CD14-positive monocyte (primary cell): Measurements from ENCODE around the gene TMEM30A. TPM values are rescaled to one million over a fixed set of nuclear protein-coding genes. Genes with fewer than 3 reads are reported as not detected.

Experiments used
- DNase-seq, 3 donors: peaks; one replicate each; pipeline ENCODE4 v3.0.0-alpha.2; 2011 to 2022
- H2AFZ ChIP-seq: 2 replicates; pipeline ENCODE4 v1.6.0; 2012; ENCODE audit warnings: mild to moderate bottlenecking, low read depth, low read length, inconsistent platforms; ENCODE audit not compliant: insufficient read depth, poor library complexity, severe bottlenecking
- H3K27ac ChIP-seq, 2 donors: 1 replicate in 1 of 2; 2 replicates in 1 of 2; pipeline ENCODE4 v1.5.1; 2012 to 2013; ENCODE audit warnings: low read length in 2 of 2, control low read depth in 1 of 2, inconsistent platforms in 1 of 2, low read depth in 1 of 2, mild to moderate bottlenecking in 1 of 2
- H3K27me3 ChIP-seq, 2 donors: one replicate each; pipeline versions ENCODE4 v1.6.0 to v1.6.1; 2011 to 2013; ENCODE audit warnings: low read length in 2 of 2; ENCODE audit not compliant: control insufficient read depth in 2 of 2, insufficient read depth in 2 of 2
- H3K36me3 ChIP-seq, 2 donors: replicated peaks in 1 of 2; 1 replicate in 1 of 2; 2 replicates in 1 of 2; pipeline versions ENCODE4 v1.5.1 to v1.6.1; 2012 to 2013; ENCODE audit warnings: low read length in 2 of 2, control low read depth in 1 of 2, inconsistent platforms in 1 of 2, mild to moderate bottlenecking in 1 of 2; ENCODE audit not compliant: insufficient read depth in 2 of 2, control insufficient read depth in 1 of 2
- H3K4me1 ChIP-seq, 2 donors: 1 replicate in 1 of 2; 2 replicates in 1 of 2; pipeline versions ENCODE4 v1.5.1 to v1.6.1; 2012 to 2013; ENCODE audit warnings: low read length in 2 of 2, control low read depth in 1 of 2, inconsistent platforms in 1 of 2, mild to moderate bottlenecking in 1 of 2, moderate library complexity in 1 of 2; ENCODE audit not compliant: insufficient read depth in 2 of 2, control insufficient read depth in 1 of 2
- H3K4me2 ChIP-seq: replicated peaks from 2 replicates; pipeline ENCODE3; 2012; ENCODE audit warnings: low read length, moderate library complexity, mild to moderate bottlenecking; ENCODE audit not compliant: poor library complexity, severe bottlenecking; ENCODE audit errors: extremely low read depth
- H3K4me3 ChIP-seq, 3 experiments: fragments of 200-600 bp in 1 of 3; sonication (generic) in 1 of 3; replicated peaks in 1 of 3; 1 replicate in 2 of 3; 2 replicates in 1 of 3; pipeline ENCODE4 v1.5.1; 2011 to 2013; ENCODE audit warnings: low read length in 3 of 3, mild to moderate bottlenecking in 3 of 3, control low read depth in 2 of 3, low read depth in 2 of 3, inconsistent platforms in 1 of 3, moderate library complexity in 1 of 3
- H3K79me2 ChIP-seq: 2 replicates; pipeline ENCODE4 v1.6.0; 2012; ENCODE audit warnings: mild to moderate bottlenecking, control low read depth, inconsistent platforms, low read length, moderate library complexity; ENCODE audit not compliant: insufficient read depth
- H3K9ac ChIP-seq: 2 replicates; pipeline ENCODE4 v1.6.0; 2017; ENCODE audit warnings: low read length, mild to moderate bottlenecking; ENCODE audit not compliant: insufficient read depth, poor library complexity, severe bottlenecking
- H3K9me3 ChIP-seq, 2 donors: replicated peaks in 1 of 2; 1 replicate in 1 of 2; 2 replicates in 1 of 2; pipeline versions ENCODE4 v1.5.1 to v1.6.1; 2012 to 2013; ENCODE audit warnings: low read length in 2 of 2, control low read depth in 1 of 2; ENCODE audit not compliant: control insufficient read depth in 1 of 2, insufficient read depth in 1 of 2
- H4K20me1 ChIP-seq: 2 replicates; pipeline ENCODE4 v1.6.0; 2012; ENCODE audit warnings: mild to moderate bottlenecking, low read length, control low read depth, moderate library complexity; ENCODE audit not compliant: insufficient read depth
- H3K27ac Mint-ChIP-seq, 7 donors: one replicate each; pipeline ENCODE4 v1.8.0; 2020; ENCODE audit warnings: mild to moderate bottlenecking in 7 of 7, mixed read lengths in 7 of 7, moderate library complexity in 6 of 7, inconsistent platforms in 2 of 7
- H3K27me3 Mint-ChIP-seq, 3 donors: one replicate each; pipeline ENCODE4 v1.8.0; 2021 to 2022; ENCODE audit warnings: low read depth in 3 of 3, mild to moderate bottlenecking in 3 of 3, mixed read lengths in 3 of 3, moderate library complexity in 3 of 3, inconsistent platforms in 1 of 3
- H3K36me3 Mint-ChIP-seq, 2 donors: one replicate each; pipeline ENCODE4 v1.8.0; 2020; ENCODE audit warnings: mixed read lengths in 2 of 2, inconsistent platforms in 1 of 2, mild to moderate bottlenecking in 1 of 2
- H3K4me1 Mint-ChIP-seq: one replicate; pipeline ENCODE4 v1.8.0; 2020; ENCODE audit warnings: mild to moderate bottlenecking, mixed read lengths
- H3K4me3 Mint-ChIP-seq, 2 donors: one replicate each; pipeline ENCODE4 v1.8.0; 2020; ENCODE audit warnings: mild to moderate bottlenecking in 2 of 2, mixed read lengths in 2 of 2, moderate library complexity in 1 of 2
- H3K9me3 Mint-ChIP-seq, 7 donors: one replicate each; pipeline ENCODE4 v1.8.0; 2020 to 2022; ENCODE audit warnings: mixed read lengths in 7 of 7, mild to moderate bottlenecking in 6 of 7, moderate library complexity in 6 of 7, inconsistent platforms in 2 of 7
- WGBS: methylation state at CpG from one replicate; pipeline ENCODE4 v1.1.5; 2013; ENCODE audit warnings: missing lambda C conversion rate; ENCODE audit not compliant: insufficient coverage; 5-methylcytosine and 5-hydroxymethylcytosine counted together
- intact Hi-C, 2 donors: fragments of 100-400 bp; cut with micrococcal nuclease; formaldehyde crosslinking; loops; one replicate each; pipeline versions ENCODE4 v1.15.0 to v1.15.1; 2023
- polyA plus RNA-seq, 3 donors: library from polyadenylated mRNA; depleted of rRNA in 1 of 3; unstranded in 2 of 3; stranded (reverse) in 1 of 3; fragments of 300-500 nt in 2 of 3; fragments of >200 nt in 1 of 3; fragmentation: Illumina TruSeq in 2 of 3; gene quantifications; 1 replicate in 2 of 3; 2 replicates in 1 of 3; pipeline ENCODE4 v1.2.3, GENCODE V29; 2012 to 2021
- TF ChIP-seq, protein P1 (sequence below): fragments of 200-600 bp; IDR thresholded peaks from one replicate; pipeline ENCODE4 v1.8.0; 2022; ENCODE audit warnings: antibody characterized with exemption, mild to moderate bottlenecking

The TMEM30A gene
- polyA plus RNA-seq, 3 donors, result 12.2 to 101 (median 70.6) TPM

DNA sequence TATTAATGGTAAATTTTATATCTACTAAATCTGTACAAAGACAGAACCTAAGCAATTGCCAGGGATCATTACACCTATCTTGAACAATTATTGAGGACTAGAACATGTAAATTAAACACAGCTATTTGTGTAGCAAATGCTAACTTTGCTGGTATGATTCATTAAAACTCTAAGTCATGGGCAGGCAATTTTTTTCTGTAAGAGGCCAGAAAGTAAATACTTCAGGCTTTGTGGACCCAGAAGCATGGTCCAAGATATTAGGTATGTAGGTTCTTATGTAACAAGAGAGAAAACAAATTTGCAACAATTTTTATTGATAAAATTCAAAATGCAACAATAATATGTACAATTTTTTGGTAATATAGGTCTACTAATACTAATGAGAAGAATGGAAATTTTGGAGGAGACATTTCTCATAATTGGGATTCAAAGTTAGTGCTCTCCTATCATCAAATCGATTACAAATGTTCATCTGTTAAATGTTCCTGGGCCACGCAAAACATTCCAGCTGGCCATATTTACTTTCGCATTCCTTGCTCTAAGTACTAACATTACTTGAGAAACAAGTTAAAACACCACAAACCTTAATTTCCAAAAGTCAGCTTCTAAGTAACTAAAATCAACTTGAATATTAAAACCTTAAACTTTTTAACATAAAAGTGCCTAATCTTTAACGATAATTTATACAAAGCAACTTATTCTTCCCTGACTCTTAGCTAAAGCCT lies 4.3 kb downstream of the TMEM30A start:
- no peak overlapping the region for H3K9ac ChIP-seq
- H3K27ac ChIP-seq, result no peak overlapping the region
- H2AFZ ChIP-seq, result no peak overlapping the region
- H4K20me1 ChIP-seq, result peaks cover 59% of the 10 kb centered on the region
- DNase-seq, result no peak
- 100% methylated on average over 1 of the region's 4 CpGs for WGBS
- TF ChIP-seq, protein P1, sequence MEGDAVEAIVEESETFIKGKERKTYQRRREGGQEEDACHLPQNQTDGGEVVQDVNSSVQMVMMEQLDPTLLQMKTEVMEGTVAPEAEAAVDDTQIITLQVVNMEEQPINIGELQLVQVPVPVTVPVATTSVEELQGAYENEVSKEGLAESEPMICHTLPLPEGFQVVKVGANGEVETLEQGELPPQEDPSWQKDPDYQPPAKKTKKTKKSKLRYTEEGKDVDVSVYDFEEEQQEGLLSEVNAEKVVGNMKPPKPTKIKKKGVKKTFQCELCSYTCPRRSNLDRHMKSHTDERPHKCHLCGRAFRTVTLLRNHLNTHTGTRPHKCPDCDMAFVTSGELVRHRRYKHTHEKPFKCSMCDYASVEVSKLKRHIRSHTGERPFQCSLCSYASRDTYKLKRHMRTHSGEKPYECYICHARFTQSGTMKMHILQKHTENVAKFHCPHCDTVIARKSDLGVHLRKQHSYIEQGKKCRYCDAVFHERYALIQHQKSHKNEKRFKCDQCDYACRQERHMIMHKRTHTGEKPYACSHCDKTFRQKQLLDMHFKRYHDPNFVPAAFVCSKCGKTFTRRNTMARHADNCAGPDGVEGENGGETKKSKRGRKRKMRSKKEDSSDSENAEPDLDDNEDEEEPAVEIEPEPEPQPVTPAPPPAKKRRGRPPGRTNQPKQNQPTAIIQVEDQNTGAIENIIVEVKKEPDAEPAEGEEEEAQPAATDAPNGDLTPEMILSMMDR, result no peak
- no peaks in the 10 kb centered on the region for H3K9me3 ChIP-seq
- H3K36me3 Mint-ChIP-seq, result peaks cover 4 to 6% of the 10 kb centered on the region in 2 donors
- no peaks in the 10 kb centered on the region for H3K27me3 Mint-ChIP-seq
- peaks cover 57% of the 10 kb centered on the region for H3K4me1 Mint-ChIP-seq
- peaks cover 0 to 9% of the 10 kb centered on the region in 2 donors for H3K36me3 ChIP-seq
- H3K4me2 ChIP-seq, result no peak overlapping the region
- H3K4me3 Mint-ChIP-seq, result no peak overlapping the region
- H3K9me3 Mint-ChIP-seq, result no peaks in the 10 kb centered on the region
- intact Hi-C loops, result loop anchor here (5.0 to 10.0 kb wide), 3 partner anchors 33 to 325 kb away; partner anchors contain the start of gene SENP6 (in 2 of the 2)
- no peaks in the 10 kb centered on the region for H3K27me3 ChIP-seq
- H3K4me1 ChIP-seq, result peaks cover 32 to 55% of the 10 kb centered on the region in 2 donors
- no peak overlapping the region for H3K4me3 ChIP-seq
- peak overlapping the region in 1 of 7 donors; percentile 40 for H3K27ac Mint-ChIP-seq
- H3K79me2 ChIP-seq, result peaks cover 94% of the 10 kb centered on the region

DNA sequence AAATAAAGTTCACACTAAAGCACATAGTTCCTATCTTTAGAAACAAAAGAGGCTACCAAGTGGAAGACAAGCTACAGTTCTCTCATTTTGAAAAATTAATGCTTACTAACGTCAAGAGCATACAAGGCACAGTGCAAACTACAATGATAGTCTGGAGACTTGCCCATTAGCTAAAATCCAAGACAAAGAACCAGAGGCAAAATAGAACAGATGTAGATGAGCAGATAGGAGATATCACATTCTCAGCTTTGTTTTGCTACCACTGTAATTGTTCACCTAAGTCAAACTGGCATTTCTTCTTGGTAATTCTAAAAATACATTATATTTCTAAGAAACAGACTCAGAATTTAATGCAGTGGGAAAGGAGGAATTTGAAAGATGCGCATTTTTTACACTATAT lies 5.2 kb downstream of the TMEM30A start:
- Histone ChIP-seq H3K27me3 (no peaks in the 10 kb centered on the region), H4K20me1 (peaks cover 62% of the 10 kb centered on the region), H3K36me3 (peaks cover 0 to 9% of the 10 kb centered on the region in 2 donors), H3K27ac (peak overlapping the region in 1 of 2 donors; percentile 25), H3K4me2 (no peak overlapping the region), H2AFZ (no peak overlapping the region), H3K79me2 (peaks cover 100% of the 10 kb centered on the region), H3K9ac (no peak overlapping the region), H3K9me3 (no peaks in the 10 kb centered on the region), H3K4me3 (no peak overlapping the region), H3K4me1 (peaks cover 37 to 58% of the 10 kb centered on the region in 2 donors)
- H3K9me3 Mint-ChIP-seq, result no peaks in the 10 kb centered on the region
- whole genome bisulfite sequencing, result no CpG with 5 or more reads among the region's 2 CpGs
- peaks cover 66% of the 10 kb centered on the region for H3K4me1 Mint-ChIP-seq
- intact Hi-C loops, result no loop called here
- TF ChIP-seq, protein P1, result no peak
- peaks cover 0 to 2% (median 0%) of the 10 kb centered on the region in 3 donors for H3K27me3 Mint-ChIP-seq
- H3K4me3 Mint-ChIP-seq, result no peak overlapping the region
- peaks cover 6% of the 10 kb centered on the region in 2 donors for H3K36me3 Mint-ChIP-seq
- peak overlapping the region in 1 of 7 donors; percentile 46 for H3K27ac Mint-ChIP-seq
- DNase-seq, result no peak
